ENCODE measurements around the gene LURAP1L.

GRCh38 chr9:12776513-12777055, 1.8 kb downstream of the LURAP1L start:
- TF ChIP-seq GLIS1 (tag by site-specific recombination; IDR thresholded peaks at IDR 0.05) (no peak), YY1 (tag by site-specific recombination; IDR thresholded peaks at IDR 0.05) (no peak)
